Activated CD8-positive, alpha-beta memory T cell treated with anti-CD3 and anti-CD28 coated beads, Interleukin-2, amount 50 U/mL, for 48 hours (primary cell): ENCODE results near the gene NUB1.

Experiments
- DNase-seq: peaks from one replicate; pipeline ENCODE4 v3.0.0-alpha.2; 2020

NUB1 gene

DNA sequence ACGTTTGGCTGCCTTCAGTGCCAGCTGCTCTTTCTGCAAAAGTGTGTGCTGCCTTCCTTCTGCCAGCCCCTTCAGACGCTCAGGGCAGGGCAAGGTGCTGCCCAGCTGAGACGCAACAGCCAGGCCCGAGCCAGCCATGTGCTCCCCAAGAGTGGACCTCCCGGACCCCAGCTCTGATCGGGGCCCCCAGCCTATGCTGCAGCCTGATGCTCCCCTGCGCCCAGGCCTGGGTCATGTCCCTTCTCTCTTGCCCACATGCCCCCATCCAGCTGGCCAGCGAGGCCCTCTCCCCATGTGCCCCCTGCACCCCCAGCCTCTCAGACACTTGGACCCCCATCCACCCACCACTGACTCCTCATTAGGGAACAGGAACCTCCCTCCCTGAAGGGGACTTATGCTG, 50.4 kb downstream of the NUB1 start:
- DNase-seq, result no peak

DNA sequence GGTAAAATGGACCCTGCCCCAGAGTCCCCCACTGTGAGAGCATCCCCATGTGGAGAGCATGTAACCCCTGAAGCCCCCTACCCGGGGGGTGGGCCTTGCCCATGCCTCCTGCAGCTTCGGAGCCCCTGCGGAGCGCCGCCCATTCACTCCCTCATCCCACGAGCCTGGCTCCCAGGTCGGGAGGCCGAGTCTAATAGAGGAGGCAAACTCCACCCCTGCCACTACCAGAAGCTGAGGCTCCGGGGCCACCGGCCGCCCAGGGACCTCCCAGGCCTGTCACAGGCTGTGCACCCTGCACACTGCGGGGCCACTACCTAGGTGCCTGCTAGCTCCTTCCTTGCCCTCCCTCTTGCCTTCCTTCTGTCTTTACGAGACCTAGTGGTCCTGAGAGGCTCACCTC, 50.8 kb downstream of the NUB1 start:
- DNase-seq, result no peak

DNA sequence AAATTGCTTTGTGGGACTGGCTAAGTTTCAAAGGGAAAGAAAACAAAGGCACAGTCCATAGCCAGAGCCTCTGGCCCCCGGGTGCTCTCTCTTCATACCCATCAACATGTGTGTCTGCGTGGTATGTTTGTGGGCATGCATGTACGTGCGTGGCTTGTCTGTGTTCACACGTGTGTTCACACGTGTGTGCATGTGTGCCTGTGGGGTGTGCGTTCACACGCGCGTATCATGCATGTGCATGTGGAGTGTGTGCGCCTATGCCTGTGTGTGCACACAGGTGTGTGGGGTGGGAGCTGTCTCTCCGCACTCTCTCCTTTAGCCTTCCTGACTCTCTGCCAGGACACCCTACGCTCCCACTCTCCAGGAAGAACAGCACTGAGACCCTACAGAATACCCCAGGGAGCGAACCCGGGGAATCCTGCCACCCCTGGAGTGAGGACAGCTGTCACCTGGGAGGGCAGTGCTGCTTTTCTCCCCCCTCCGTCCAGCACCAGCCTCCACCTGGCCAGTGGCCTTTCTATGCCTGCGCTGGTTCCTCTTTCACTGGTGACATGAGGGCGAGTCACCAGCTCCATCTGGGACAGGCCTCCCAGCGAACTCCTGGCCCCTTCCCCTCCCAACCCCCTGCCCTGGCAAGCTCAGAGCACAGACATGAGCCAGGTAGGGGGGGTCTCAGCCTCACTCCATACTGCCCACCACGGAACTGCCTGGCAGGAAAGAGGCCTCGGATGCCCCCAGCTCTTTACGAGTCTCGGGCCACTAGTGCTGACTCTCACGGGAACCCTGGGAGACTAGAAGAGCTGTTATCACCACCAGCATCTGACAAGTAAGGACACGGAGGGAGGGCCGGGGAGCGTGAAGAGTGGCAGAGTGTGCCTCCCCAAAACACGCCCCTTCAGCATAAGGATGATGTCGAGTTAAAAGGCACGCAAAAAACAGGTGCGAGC, 51.7 kb downstream of the NUB1 start:
- no peak for DNase-seq

GRCh38 chr7:151394076-151395035, 52.7 kb downstream of the NUB1 start:
- DNase-seq, result no peak

- DNase-seq, result no peak
Measured at GRCh38 chr7:151395036-151395367, 53.4 kb downstream of the NUB1 start.

DNA sequence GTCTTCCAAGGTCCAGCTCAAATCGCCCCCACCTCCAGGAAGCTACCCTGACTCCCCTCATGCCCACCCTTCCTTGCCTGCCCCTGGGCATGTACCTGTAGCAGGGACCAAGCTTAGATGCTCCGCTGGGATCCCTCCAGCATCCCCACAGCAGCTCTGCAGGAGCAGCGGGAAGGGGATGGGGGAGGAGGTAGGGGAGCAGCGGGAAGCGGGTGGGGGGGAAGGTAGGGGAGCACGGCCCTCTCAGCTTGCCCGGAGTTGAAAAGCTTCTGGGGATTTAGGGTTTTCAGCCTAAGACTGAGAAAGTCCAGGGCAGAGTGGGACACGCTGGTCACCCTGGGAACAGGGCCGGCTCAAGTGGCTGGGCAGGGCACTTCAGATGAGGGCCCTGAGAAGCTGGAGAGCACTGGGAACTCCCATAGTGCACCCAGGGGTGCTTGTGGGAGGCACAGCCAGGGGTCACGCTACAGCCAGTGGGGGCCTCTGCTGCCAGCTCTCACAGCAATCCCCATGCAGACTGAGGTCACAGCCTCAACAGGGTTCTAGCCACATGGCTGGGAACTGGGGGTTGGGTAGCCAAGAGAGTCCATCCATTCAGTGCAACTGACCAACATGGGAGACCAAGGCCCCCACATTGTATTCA, 54.8 kb downstream of the NUB1 start:
- DNase-seq, result no peak

- no peak for DNase-seq
Measured at GRCh38 chr7:151397026-151397425, 55.4 kb downstream of the NUB1 start.

DNA sequence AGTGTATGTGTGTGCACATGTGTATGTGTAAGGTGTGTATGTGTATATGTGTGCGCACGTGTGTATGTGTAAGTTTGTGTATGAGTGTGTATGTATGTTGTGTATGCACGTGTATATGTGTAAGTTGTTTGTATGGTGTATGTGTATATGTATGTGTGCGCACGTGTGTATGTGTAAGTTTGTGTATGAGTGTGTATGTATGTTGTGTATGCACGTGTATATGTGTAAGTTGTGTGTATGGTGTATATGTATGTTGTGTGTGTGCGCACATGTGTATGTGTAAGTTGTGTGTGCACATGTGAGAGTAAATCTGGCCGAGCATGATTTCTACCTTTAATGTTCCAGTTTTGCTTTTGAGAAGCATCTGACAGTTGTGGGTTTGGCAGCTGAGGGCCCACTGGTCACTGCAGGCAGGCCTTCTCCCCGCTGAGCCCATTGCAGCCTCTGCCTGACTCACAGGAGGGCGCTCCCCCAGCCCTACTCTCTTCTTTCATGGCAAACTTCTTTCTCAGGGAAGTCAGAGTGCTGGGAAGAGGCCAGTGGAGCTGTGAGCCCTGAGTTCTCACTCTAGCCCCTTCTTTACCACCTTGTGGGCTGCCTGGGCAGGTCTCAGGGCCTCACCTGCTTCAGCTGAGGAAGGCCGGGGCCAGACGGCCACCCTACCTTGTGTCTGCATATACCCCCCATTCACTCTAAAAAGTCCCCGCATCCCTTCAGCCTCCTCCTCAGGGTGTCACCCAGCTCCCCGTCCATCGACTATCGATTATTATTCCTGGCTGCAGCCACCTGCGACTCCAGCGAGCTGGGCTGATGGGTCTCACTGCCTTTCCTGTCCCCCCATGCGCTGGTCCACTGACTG, 57.1 kb downstream of the NUB1 start:
- no peak for DNase-seq

GRCh38 chr7:151399305-151399601, 57.6 kb downstream of the NUB1 start:
- DNase-seq, result no peak

- DNase-seq, result no peak
Measured at GRCh38 chr7:151399906-151400305, 58.3 kb downstream of the NUB1 start.

- DNase-seq, result no peak
Measured at GRCh38 chr7:151400626-151401315, 59.2 kb downstream of the NUB1 start.

DNA sequence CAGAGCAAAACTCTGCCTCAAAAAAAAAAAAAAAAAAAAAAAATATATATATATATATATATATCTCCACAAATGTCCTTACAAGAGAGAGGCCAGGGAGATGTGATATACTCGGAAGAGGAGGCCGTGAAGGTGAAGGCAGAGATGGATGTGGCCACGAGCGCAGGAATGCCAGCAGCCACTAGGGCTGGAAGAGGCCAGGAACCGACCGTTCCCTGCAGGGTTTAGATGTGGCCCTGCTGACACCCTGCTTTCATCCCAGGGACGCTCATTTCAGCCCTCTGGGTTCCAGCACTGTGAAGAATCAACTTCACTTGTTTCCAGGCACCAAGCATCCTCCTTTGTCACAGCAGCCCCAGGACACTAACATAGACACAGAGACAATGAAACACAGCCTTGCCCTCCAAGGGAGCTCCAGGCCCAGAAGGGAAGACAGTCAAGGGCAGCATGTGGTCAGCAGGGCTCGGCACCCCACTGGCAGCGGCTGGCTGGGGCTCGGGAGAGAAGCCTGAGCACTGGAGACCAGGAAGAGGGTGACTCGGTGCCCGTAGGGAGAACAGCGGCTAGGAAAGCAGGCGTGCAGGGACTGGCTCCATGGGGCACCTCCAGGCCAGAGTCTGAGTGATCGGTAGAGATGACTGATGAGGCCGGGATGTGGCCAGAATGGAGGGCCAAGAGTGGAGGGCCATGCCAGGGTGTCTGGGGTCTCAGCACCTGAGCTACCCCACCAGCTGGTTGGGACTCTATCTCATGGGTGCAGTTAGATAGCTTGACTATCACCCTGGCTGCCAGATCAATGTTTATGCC, 60.6 kb downstream of the NUB1 start:
- no peak for DNase-seq

- DNase-seq, result no peak
Measured at GRCh38 chr7:151403764-151404163, 62.2 kb downstream of the NUB1 start.

DNA sequence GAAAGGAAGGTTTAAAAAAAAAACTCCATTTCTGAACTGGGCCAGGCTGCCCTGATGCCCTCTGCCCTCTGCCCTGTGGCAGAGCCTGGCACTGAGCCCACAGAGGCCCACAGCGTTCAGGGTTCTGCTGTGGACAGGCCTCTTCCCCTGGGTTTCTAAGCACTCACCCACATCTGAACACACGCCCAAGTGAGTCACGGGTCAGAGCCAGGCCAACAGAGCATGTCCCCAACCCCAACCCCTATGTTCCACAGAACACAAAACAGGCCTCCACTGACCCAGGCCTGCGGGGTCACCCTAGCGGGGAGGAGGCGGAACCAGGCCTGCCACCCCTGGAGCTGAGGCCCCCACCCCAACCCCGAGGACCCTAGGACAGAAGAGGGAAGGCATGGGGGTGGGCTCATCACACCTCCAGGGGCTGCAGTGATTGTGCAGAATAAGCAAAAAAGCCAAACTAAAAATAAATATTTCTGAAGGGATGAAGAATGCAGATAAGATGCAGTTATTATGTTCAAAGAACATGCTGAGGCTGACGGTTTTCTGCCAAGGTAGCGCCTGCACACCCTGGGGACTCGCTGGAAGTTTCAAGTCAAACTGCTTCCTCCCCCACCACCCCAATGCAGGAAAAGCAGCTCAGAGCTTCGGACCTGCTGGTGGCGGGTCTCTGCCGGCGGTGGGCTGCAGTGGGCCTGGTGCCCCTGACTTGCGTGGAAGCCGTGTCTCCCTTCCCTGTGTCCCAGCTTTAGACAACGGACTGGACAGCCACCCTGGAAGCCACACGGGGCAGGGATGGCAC, 62.8 kb downstream of the NUB1 start:
- DNase-seq, result no peak

DNA sequence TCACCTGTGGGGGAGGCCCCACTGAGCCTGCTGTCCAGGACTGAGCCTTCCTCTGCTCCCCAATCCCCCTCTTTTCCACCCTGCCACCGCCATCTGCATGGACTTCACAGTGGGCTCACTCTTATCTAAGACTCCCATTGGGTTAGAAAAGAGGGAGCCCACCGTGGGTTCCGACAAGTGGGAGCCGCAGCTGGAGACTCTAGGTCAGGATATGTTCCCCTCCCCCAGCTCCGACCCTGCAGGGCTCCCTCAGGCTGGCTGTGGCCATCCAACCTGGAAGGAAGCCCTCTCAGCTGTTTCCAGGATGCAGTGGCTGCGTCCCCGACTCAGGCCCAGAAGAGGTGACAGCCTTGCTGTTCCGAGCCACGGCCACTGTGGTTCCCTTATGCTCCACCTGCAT, 63.4 kb downstream of the NUB1 start:
- no peak for DNase-seq

- DNase-seq, result no peak
Measured at GRCh38 chr7:151405588-151405987, 64.0 kb downstream of the NUB1 start.

DNA sequence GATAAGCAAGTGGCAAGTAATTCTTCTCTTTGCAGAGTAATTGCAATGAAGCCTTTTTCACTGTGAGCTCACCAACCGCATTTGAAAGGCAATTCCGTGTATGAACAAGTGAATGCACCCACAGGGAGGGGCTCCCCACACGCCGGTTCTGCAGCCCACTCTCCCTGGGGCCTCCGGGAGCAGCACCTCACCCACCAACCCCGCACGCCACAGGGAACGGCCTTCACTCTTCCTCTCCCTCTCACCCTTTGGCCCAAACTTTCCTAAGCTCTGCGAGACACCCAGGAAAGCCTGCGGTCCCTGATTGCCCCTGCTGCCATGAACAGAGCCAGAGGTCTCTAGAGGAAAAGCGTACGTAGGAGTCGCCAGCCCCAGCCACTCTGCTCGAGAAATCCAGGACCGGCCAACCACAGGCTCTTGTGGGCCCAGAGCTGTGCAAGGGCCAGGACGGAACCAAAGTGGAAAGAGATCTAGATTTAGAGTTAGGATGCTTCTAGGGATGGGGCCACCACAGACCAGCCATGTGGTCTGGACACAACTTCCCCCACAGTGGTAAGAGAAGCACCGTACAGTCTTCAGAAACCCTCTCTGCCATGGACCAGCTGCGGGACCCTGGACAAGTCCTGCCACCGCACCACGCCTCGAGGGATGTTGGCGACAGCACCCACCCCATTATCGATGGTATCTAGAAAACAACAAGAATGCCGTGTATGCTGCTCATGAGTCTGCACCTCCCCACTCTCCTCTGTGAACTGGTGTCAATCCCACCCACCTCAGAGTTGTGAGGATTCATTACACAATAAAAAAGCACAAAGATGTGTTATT, 64.7 kb downstream of the NUB1 start:
- DNase-seq, result no peak

DNA sequence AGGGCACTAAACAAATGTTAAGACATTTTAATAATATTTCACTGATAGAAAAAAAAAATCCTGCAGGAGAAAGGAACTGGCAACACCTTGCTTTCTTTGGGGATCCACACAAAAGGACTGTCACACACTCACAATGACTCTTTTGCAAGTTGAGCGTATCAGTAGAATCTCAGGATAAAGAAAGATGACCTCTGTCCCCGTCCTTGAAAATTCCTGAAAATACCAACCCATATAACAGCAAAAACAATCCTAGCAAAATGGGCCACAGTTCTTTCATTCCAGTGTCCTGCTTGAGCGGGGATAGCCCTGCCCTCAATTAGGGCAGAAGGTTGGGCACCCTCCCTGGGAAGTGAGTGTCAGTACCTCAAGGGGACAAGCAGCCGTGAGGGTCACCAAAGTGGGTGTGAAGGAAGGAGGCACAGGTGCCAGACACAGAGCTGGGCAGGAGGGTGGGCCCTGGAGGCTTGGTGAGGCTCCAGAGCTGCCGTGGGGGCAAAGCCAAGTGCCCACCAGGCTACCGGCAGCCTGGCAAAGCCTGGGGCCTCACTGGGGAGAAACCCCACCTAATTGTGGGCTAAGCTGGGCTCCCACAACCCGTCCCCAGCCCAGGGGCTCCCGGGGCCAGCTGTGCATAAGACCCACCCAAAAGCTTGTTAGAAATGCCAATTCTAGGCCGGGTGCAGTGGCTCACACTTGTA, 65.4 kb downstream of the NUB1 start:
- no peak for DNase-seq

DNA sequence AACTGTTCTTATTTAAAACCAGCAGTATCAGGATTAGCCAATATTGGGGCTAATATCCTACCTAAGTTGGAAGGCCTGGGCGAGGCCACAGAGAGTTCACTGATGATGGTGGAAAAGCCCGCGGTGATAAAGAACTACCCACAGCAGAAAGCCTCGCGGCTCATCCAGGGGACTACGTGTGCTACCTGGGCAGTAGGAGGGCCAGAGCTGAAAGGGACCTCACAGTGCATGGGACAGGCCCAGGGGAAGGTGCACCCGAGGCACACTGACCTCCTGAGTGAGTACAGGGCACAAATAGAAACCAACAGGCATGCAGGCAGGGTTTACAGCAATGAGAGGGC, 66.9 kb downstream of the NUB1 start:
- no peak for DNase-seq
